Upper lobe of left lung (tissue), 6 donors: ENCODE measurements around the gene FOXC2. TPM values are rescaled to one million over a fixed set of nuclear protein-coding genes. Genes with fewer than 3 reads are reported as not detected.

Experiments used
- ATAC-seq, 2 donors: fragments of 200-7000 bp; cut with Tn5 transposase; one replicate each; pipeline ENCODE4 v1.9.1; 2022; ENCODE audit warnings: mild to moderate bottlenecking in 2 of 2, moderate library complexity in 2 of 2; ENCODE audit not compliant: low FRiP score in 2 of 2
- DNase-seq, 2 donors: peaks; one replicate each; pipeline ENCODE4 v3.0.0-alpha.2; 2019 to 2020
- H3K27ac ChIP-seq, 4 donors: fragments of 200-600 bp; sonication (generic); one replicate each; pipeline ENCODE4 v1.5.1; 2016 to 2019
- H3K27me3 ChIP-seq, 4 donors: fragments of 200-600 bp; sonication (generic); one replicate each; pipeline ENCODE4 v1.5.1; 2017 to 2019
- H3K36me3 ChIP-seq, 4 donors: fragments of 200-600 bp; sonication (generic); one replicate each; pipeline ENCODE4 v1.5.1; 2016 to 2019
- H3K4me1 ChIP-seq, 4 donors: fragments of 200-600 bp; sonication (generic); one replicate each; pipeline ENCODE4 v1.5.1; 2018 to 2019
- H3K4me3 ChIP-seq, 4 donors: fragments of 200-600 bp; sonication (generic); one replicate each; pipeline ENCODE4 v1.5.1; 2017 to 2019; ENCODE audit warnings: mild to moderate bottlenecking in 2 of 4, moderate library complexity in 1 of 4
- H3K9me3 ChIP-seq, 4 donors: fragments of 200-600 bp; sonication (generic); one replicate each; pipeline ENCODE4 v1.5.1; 2018 to 2019
- EP300 ChIP-seq, 4 donors: sonication (generic); formaldehyde crosslinking; IDR thresholded peaks; one replicate each; pipeline ENCODE4 v1.5.1; 2017; ENCODE audit warnings: antibody characterized with exemption in 4 of 4, control low read depth in 2 of 4
- POLR2A ChIP-seq, 4 donors: fragments of 450-650 bp; IDR thresholded peaks; one replicate each; pipeline ENCODE4 v1.5.1; 2016 to 2017; ENCODE audit warnings: antibody characterized with exemption in 4 of 4, mild to moderate bottlenecking in 2 of 4
- POLR2AphosphoS5 ChIP-seq, 2 donors: sonication (generic); formaldehyde crosslinking; IDR thresholded peaks; one replicate each; pipeline ENCODE4 v1.5.1; 2017; ENCODE audit warnings: antibody characterized with exemption in 2 of 2
- WGBS, 2 donors: methylation state at CpG; one replicate each; pipeline ENCODE4 v1.1.5; 2017 to 2018; 5-methylcytosine and 5-hydroxymethylcytosine counted together
- total RNA-seq, 6 donors: library from RNA; depleted of rRNA in 4 of 6; stranded (reverse); fragments of >200 nt in 4 of 6; gene quantifications; one replicate each; pipeline versions ENCODE4 v1.1.0 to v1.2.1, GENCODE V29; 2016 to 2021
- TF ChIP-seq, protein P1 (sequence below), 6 experiments: fragments of 450-650 bp in 4 of 6; fragments of 200-600 bp in 2 of 6; sonication (generic) in 2 of 6; IDR thresholded peaks; one replicate each; pipeline ENCODE4 v1.5.1; 2016 to 2019; ENCODE audit warnings: antibody characterized with exemption in 6 of 6
- donor health status: DM: no; HTN: no; CAD: no; lungs with moderate emphysema.
- donor health status: DM: no; HTN: yes; CAD: no; lungs with severe emphysema.

Gene FOXC2
- total RNA-seq, 6 donors from 2014 or later = 0.39 to 1.9 (median 0.56) TPM; not detected in 2

GRCh38 chr16:86566966-86567700 is 504 bp downstream of the FOXC2 start:
- peak overlapping the region in 2 of 4 donors; percentile 58 to 67 for H3K27ac ChIP-seq
- peaks cover 8 to 44% (median 20%) of the 10 kb centered on the region in 4 donors for H3K4me1 ChIP-seq
- TF ChIP-seq EP300 (IDR thresholded peaks at IDR 0.05) = no peak
- peak overlapping the region in 3 of 4 donors; percentile 30 to 41 (median 33) for H3K4me3 ChIP-seq
- DNase-seq (peak in 1 of 2 donors; percentile 84), ATAC-seq (peak in 1 of 2 donors; percentile 48)
- no peaks in the 10 kb centered on the region for H3K36me3 ChIP-seq
- no peaks in the 10 kb centered on the region for H3K9me3 ChIP-seq
- H3K27me3 ChIP-seq = peaks cover 0 to 59% (median 31%) of the 10 kb centered on the region in 4 donors
- 2% methylated on average over 17 to 22 of the region's 88 CpGs for WGBS, 2 donors

DNA sequence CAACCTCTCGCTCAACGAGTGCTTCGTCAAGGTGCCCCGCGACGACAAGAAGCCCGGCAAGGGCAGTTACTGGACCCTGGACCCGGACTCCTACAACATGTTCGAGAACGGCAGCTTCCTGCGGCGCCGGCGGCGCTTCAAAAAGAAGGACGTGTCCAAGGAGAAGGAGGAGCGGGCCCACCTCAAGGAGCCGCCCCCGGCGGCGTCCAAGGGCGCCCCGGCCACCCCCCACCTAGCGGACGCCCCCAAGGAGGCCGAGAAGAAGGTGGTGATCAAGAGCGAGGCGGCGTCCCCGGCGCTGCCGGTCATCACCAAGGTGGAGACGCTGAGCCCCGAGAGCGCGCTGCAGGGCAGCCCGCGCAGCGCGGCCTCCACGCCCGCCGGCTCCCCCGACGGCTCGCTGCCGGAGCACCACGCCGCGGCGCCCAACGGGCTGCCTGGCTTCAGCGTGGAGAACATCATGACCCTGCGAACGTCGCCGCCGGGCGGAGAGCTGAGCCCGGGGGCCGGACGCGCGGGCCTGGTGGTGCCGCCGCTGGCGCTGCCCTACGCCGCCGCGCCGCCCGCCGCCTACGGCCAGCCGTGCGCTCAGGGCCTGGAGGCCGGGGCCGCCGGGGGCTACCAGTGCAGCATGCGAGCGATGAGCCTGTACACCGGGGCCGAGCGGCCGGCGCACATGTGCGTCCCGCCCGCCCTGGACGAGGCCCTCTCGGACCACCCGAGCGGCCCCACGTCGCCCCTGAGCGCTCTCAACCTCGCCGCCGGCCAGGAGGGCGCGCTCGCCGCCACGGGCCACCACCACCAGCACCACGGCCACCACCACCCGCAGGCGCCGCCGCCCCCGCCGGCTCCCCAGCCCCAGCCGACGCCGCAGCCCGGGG is 1.3 kb downstream of the FOXC2 start:
- H3K9me3 ChIP-seq = no peaks in the 10 kb centered on the region
- H3K36me3 ChIP-seq = no peaks in the 10 kb centered on the region
- peak overlapping the region in 3 of 4 donors; percentile 4 to 41 (median 30) for H3K4me3 ChIP-seq
- WGBS, 2 donors = 2 to 10% methylated on average over 4 to 41 of the region's 116 CpGs
- ATAC-seq = no peak
- TF ChIP-seq EP300 (IDR thresholded peaks at IDR 0.05) (no peak), POLR2AphosphoS5 (IDR thresholded peaks at IDR 0.05) (no peak), POLR2A (IDR thresholded peaks at IDR 0.05) (no peak)
- TF ChIP-seq, protein P1, sequence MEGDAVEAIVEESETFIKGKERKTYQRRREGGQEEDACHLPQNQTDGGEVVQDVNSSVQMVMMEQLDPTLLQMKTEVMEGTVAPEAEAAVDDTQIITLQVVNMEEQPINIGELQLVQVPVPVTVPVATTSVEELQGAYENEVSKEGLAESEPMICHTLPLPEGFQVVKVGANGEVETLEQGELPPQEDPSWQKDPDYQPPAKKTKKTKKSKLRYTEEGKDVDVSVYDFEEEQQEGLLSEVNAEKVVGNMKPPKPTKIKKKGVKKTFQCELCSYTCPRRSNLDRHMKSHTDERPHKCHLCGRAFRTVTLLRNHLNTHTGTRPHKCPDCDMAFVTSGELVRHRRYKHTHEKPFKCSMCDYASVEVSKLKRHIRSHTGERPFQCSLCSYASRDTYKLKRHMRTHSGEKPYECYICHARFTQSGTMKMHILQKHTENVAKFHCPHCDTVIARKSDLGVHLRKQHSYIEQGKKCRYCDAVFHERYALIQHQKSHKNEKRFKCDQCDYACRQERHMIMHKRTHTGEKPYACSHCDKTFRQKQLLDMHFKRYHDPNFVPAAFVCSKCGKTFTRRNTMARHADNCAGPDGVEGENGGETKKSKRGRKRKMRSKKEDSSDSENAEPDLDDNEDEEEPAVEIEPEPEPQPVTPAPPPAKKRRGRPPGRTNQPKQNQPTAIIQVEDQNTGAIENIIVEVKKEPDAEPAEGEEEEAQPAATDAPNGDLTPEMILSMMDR (IDR thresholded peaks at IDR 0.05) = no peak
- peaks cover 8 to 44% (median 20%) of the 10 kb centered on the region in 4 donors for H3K4me1 ChIP-seq
- H3K27me3 ChIP-seq = peaks cover 0 to 59% (median 31%) of the 10 kb centered on the region in 4 donors
- DNase-seq = peak in 1 of 2 donors; percentile 85
- H3K27ac ChIP-seq = peak overlapping the region in 2 of 4 donors; percentile 58 to 67

DNA sequence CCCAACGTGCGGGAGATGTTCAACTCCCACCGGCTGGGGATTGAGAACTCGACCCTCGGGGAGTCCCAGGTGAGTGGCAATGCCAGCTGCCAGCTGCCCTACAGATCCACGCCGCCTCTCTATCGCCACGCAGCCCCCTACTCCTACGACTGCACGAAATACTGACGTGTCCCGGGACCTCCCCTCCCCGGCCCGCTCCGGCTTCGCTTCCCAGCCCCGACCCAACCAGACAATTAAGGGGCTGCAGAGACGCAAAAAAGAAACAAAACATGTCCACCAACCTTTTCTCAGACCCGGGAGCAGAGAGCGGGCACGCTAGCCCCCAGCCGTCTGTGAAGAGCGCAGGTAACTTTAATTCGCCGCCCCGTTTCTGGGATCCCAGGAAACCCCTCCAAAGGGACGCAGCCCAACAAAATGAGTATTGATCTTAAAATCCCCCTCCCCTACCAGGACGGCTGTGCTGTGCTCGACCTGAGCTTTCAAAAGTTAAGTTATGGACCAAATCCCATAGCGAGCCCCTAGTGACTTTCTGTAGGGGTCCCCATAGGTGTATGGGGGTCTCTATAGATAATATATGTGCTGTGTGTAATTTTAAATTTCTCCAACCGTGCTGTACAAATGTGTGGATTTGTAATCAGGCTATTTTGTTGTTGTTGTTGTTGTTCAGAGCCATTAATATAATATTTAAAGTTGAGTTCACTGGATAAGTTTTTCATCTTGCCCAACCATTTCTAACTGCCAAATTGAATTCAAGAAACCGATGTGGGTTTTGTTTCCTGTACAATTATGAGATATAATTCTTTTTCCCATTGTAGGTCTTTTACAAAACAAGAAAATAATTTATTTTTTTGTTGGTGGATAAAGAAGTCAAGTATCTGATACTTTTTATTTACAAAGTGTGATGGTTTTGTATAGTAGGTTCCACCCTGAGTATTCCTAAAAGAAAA is 2.3 kb downstream of the FOXC2 start:
- ATAC-seq (no peak), DNase-seq (no peak)
- peaks cover 6 to 37% (median 17%) of the 10 kb centered on the region in 4 donors for H3K4me1 ChIP-seq
- H3K36me3 ChIP-seq = no peaks in the 10 kb centered on the region
- no peaks in the 10 kb centered on the region for H3K9me3 ChIP-seq
- peak overlapping the region in 3 of 4 donors; percentile 4 to 25 (median 25) for H3K4me3 ChIP-seq
- peaks cover 0 to 58% (median 31%) of the 10 kb centered on the region in 4 donors for H3K27me3 ChIP-seq
- H3K27ac ChIP-seq = peak overlapping the region in 1 of 4 donors; percentile 28
- 10 to 12% methylated on average over 29 to 30 of the region's 33 CpGs for WGBS, 2 donors
- TF ChIP-seq POLR2A (IDR thresholded peaks at IDR 0.05) (no peak), POLR2AphosphoS5 (IDR thresholded peaks at IDR 0.05) (no peak), EP300 (IDR thresholded peaks at IDR 0.05) (no peak)
- TF ChIP-seq, protein P1 (IDR thresholded peaks at IDR 0.05) = no peak

GRCh38 chr16:86569701-86570447 is 3.2 kb downstream of the FOXC2 start:
- TF ChIP-seq POLR2AphosphoS5 (IDR thresholded peaks at IDR 0.05) (no peak), POLR2A (IDR thresholded peaks at IDR 0.05) (no peak), EP300 (IDR thresholded peaks at IDR 0.05) (no peak)
- TF ChIP-seq, protein P1 (IDR thresholded peaks at IDR 0.05) = no peak
- Histone ChIP-seq H3K4me3 (no peak overlapping the region), H3K36me3 (no peaks in the 10 kb centered on the region), H3K4me1 (peaks cover 4 to 32% (median 13%) of the 10 kb centered on the region in 4 donors), H3K27me3 (peaks cover 0 to 49% (median 26%) of the 10 kb centered on the region in 4 donors), H3K27ac (no peak overlapping the region), H3K9me3 (no peaks in the 10 kb centered on the region)
- ATAC-seq = no peak
- no peak for DNase-seq
- WGBS, 2 donors = 48 to 51% methylated on average over 13 of the region's 13 CpGs
